Ectodermal cell (in vitro differentiated cells): ENCODE data around the gene CCDC120.

ENCODE experiments used
- H3K27ac ChIP-seq: 2 replicates; pipeline ENCODE4 v1.7.0; 2013; ENCODE audit warnings: mild to moderate bottlenecking, low read depth, low read length; ENCODE audit not compliant: insufficient read depth, poor library complexity, severe bottlenecking
- H3K27me3 ChIP-seq: 2 replicates; pipeline ENCODE4 v1.7.0; 2013; ENCODE audit warnings: mild to moderate bottlenecking, low read length; ENCODE audit not compliant: insufficient read depth, control insufficient read depth, poor library complexity, severe bottlenecking
- H3K36me3 ChIP-seq: one replicate; pipeline ENCODE4 v1.7.0; 2013; ENCODE audit warnings: low read length; ENCODE audit not compliant: control insufficient read depth, insufficient read depth
- H3K4me1 ChIP-seq: one replicate; pipeline ENCODE4 v1.7.0; 2013; ENCODE audit warnings: low read length; ENCODE audit not compliant: control insufficient read depth, insufficient read depth
- H3K4me3 ChIP-seq: 2 replicates; pipeline ENCODE4 v1.7.0; 2013; ENCODE audit warnings: low read depth, low read length, control low read depth; ENCODE audit not compliant: insufficient read depth
- H3K9me3 ChIP-seq: 2 replicates; pipeline ENCODE4 v1.7.0; 2013; ENCODE audit warnings: mild to moderate bottlenecking, low read length, moderate library complexity; ENCODE audit not compliant: control insufficient read depth
- WGBS, 2 experiments: methylation state at CpG; one replicate each; pipeline ENCODE4 v1.1.7; 2013; ENCODE audit warnings: missing lambda C conversion rate in 2 of 2; 5-methylcytosine and 5-hydroxymethylcytosine counted together

The CCDC120 gene

GRCh38 chrX:49061490-49061889 is 2.7 kb downstream of the CCDC120 start:
- Histone ChIP-seq H3K4me1 (no peaks in the 10 kb centered on the region), H3K4me3 (no peak overlapping the region)

GRCh38 chrX:49061916-49062315 is 3.1 kb downstream of the CCDC120 start:
- H3K27me3 ChIP-seq: no peaks in the 10 kb centered on the region
- no peaks in the 10 kb centered on the region for H3K4me1 ChIP-seq
- no peak overlapping the region for H3K27ac ChIP-seq
- no peaks in the 10 kb centered on the region for H3K36me3 ChIP-seq
- no peak overlapping the region for H3K4me3 ChIP-seq
- WGBS, 2 experiments: 92 to 98% methylated on average over 10 of the region's 10 CpGs
- no peaks in the 10 kb centered on the region for H3K9me3 ChIP-seq

More at GRCh38 chrX:49061490-49061889, 2.7 kb downstream of the CCDC120 start:
- Histone ChIP-seq H3K36me3 (no peaks in the 10 kb centered on the region), H3K27me3 (no peaks in the 10 kb centered on the region), H3K27ac (no peak overlapping the region), H3K9me3 (no peaks in the 10 kb centered on the region)
- WGBS, 2 experiments: 92 to 93% methylated on average over 7 of the region's 7 CpGs

DNA sequence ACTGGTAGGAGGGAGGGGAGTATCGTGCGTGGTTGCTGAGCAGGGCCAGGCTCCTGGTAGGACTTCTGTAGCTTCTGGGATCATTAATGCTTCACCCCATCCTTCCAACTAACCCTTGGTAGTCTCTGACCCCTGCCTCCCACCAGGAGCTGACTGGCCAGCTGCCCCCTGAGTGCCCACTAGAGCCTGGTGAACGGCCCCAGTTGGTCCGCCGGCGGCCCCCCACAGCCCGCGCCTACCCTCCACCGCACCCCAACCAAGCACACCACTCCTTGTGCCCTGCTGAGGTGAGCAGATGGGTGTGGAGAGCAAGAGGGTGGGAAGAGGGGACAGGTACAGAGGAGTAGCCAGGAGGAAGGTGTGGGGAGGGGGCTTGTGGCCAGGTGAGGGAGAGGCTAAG is 4.9 kb downstream of the CCDC120 start:
- H3K9me3 ChIP-seq: no peaks in the 10 kb centered on the region
- WGBS, 2 experiments: 93 to 100% methylated on average over 3 to 6 of the region's 9 CpGs
- no peak overlapping the region for H3K4me3 ChIP-seq
- H3K27ac ChIP-seq: no peak overlapping the region
- no peaks in the 10 kb centered on the region for H3K4me1 ChIP-seq
- H3K27me3 ChIP-seq: no peaks in the 10 kb centered on the region
- no peaks in the 10 kb centered on the region for H3K36me3 ChIP-seq

DNA sequence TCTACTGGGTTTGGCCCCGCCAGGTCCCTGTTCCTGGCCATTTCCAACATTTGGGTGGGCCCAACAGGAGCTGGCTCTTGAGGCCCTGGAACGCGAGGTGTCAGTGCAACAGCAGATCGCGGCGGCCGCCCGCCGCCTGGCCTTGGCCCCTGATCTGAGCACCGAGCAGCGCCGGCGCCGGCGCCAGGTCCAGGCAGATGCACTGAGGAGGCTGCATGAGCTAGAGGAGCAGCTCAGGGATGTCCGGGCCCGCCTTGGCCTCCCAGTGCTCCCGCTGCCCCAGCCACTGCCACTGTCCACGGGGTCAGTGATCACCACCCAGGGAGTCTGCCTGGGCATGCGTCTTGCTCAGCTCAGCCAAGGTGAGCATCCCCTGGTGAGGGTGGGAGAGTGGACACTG is 5.5 kb downstream of the CCDC120 start:
- 93 to 96% methylated on average over 20 of the region's 20 CpGs for WGBS, 2 experiments
- no peaks in the 10 kb centered on the region for H3K27me3 ChIP-seq
- H3K9me3 ChIP-seq: no peaks in the 10 kb centered on the region
- H3K36me3 ChIP-seq: no peaks in the 10 kb centered on the region
- H3K4me3 ChIP-seq: no peak overlapping the region
- no peak overlapping the region for H3K27ac ChIP-seq
- no peaks in the 10 kb centered on the region for H3K4me1 ChIP-seq

DNA sequence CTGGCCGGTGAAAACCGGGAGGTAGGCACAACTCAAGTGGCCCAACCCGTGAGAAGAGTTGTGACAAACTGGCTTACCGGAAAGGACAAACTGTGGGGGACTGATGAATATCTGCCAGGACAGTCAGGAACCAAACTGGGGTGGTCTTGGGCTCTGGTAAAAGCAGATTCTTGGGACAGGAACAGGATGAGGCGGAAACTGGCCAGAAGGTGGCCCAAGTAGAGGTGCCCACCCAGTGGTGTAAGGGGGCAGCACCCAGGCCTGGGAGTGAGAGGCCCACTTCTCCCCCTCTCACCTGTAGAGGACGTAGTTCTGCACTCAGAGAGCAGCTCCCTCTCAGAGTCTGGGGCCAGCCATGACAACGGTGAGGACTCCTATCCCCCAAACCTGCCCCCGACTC is 5.9 kb downstream of the CCDC120 start:
- Histone ChIP-seq H3K4me3 (no peak overlapping the region), H3K27me3 (no peaks in the 10 kb centered on the region), H3K9me3 (no peaks in the 10 kb centered on the region), H3K4me1 (no peaks in the 10 kb centered on the region), H3K27ac (no peak overlapping the region), H3K36me3 (no peaks in the 10 kb centered on the region)
- WGBS, 2 experiments: 92 to 94% methylated on average over 8 of the region's 8 CpGs

DNA sequence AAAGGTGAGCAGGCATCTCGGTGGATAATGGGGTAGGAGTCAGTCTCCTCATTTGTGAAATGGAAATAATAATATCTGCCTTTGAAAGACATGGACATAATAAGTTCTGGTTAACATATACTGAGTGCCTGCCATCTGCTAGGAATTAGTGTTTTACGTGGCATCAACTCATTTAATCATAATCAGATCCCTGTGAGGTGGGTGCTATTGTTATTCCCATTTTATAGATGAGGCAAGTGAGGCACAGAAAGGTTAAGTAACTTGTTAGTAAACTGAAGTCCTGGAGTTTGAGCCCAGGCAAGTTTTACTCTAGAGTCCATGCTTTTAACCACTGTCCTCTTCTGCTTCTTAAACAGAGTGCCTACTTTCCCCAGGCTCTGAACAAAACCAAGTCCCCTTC is 7.5 kb downstream of the CCDC120 start:
- Histone ChIP-seq H3K27ac (no peak overlapping the region), H3K27me3 (no peaks in the 10 kb centered on the region), H3K9me3 (no peaks in the 10 kb centered on the region), H3K36me3 (no peaks in the 10 kb centered on the region), H3K4me3 (no peak overlapping the region), H3K4me1 (no peaks in the 10 kb centered on the region)
- WGBS, 2 experiments: 92 to 93% methylated on average over 1 to 2 of the region's 2 CpGs

GRCh38 chrX:49066690-49067089 is 7.9 kb downstream of the CCDC120 start:
- 73 to 79% methylated on average over 7 to 8 of the region's 9 CpGs for WGBS, 2 experiments
- H3K27me3 ChIP-seq: no peaks in the 10 kb centered on the region
- no peaks in the 10 kb centered on the region for H3K9me3 ChIP-seq

DNA sequence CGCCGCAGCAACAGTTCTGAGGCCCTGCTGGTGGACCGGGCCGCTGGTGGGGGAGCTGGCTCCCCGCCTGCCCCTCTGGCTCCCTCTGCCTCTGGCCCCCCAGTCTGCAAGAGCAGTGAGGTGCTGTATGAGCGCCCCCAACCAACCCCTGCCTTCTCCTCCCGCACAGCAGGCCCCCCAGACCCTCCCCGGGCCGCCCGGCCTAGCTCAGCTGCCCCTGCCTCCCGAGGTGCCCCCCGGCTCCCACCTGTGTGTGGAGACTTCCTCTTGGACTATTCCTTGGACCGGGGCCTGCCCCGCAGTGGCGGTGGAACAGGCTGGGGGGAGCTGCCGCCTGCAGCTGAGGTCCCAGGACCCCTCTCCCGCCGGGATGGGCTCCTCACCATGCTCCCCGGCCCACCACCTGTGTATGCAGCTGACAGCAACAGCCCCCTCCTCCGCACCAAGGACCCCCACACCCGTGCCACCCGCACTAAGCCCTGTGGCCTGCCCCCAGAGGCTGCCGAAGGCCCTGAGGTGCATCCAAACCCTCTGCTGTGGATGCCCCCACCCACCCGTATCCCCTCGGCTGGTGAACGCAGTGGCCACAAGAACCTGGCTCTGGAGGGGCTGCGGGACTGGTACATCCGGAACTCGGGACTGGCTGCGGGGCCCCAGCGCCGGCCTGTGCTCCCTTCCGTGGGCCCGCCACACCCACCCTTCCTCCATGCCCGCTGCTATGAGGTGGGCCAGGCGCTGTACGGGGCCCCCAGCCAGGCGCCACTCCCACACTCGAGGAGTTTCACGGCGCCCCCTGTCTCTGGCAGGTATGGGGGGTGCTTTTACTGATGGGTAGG is 8.7 kb downstream of the CCDC120 start:
- H3K9me3 ChIP-seq: no peaks in the 10 kb centered on the region
- H3K4me1 ChIP-seq: no peaks in the 10 kb centered on the region
- H3K4me3 ChIP-seq: no peak overlapping the region
- no peaks in the 10 kb centered on the region for H3K36me3 ChIP-seq
- WGBS, 2 experiments: 93 to 96% methylated on average over 41 of the region's 41 CpGs
- no peak overlapping the region for H3K27ac ChIP-seq
- H3K27me3 ChIP-seq: no peaks in the 10 kb centered on the region

More at GRCh38 chrX:49066690-49067089, 7.9 kb downstream of the CCDC120 start:
- H3K4me3 ChIP-seq: no peak overlapping the region
- H3K36me3 ChIP-seq: no peaks in the 10 kb centered on the region
- no peak overlapping the region for H3K27ac ChIP-seq
- no peaks in the 10 kb centered on the region for H3K4me1 ChIP-seq

- 92 to 96% methylated on average over 11 of the region's 11 CpGs for WGBS, 2 experiments
- H3K4me1 ChIP-seq: no peaks in the 10 kb centered on the region
- H3K27me3 ChIP-seq: no peaks in the 10 kb centered on the region
- H3K27ac ChIP-seq: no peak overlapping the region
- no peaks in the 10 kb centered on the region for H3K36me3 ChIP-seq
- no peak overlapping the region for H3K4me3 ChIP-seq
- H3K9me3 ChIP-seq: no peaks in the 10 kb centered on the region
These were observed 10.2 kb downstream of the CCDC120 start for GRCh38 chrX:49069038-49069437.

GRCh38 chrX:49070988-49071387 is 12.2 kb downstream of the CCDC120 start:
- 92 to 96% methylated on average over 4 of the region's 4 CpGs for WGBS, 2 experiments

More at GRCh38 chrX:49070988-49071387, 12.2 kb downstream of the CCDC120 start:
- Histone ChIP-seq H3K4me1 (no peaks in the 10 kb centered on the region), H3K27ac (no peak overlapping the region), H3K27me3 (no peaks in the 10 kb centered on the region), H3K9me3 (no peaks in the 10 kb centered on the region), H3K36me3 (no peaks in the 10 kb centered on the region), H3K4me3 (no peak overlapping the region)
